Superior temporal gyrus (tissue), 1 donor: ENCODE measurements around the gene DCAF6.

ENCODE experiments used
- DNase-seq: peaks from one replicate; pipeline ENCODE4 v3.0.0-alpha.2; 2016; ENCODE audit errors: extremely low spot score

Gene DCAF6

DNA sequence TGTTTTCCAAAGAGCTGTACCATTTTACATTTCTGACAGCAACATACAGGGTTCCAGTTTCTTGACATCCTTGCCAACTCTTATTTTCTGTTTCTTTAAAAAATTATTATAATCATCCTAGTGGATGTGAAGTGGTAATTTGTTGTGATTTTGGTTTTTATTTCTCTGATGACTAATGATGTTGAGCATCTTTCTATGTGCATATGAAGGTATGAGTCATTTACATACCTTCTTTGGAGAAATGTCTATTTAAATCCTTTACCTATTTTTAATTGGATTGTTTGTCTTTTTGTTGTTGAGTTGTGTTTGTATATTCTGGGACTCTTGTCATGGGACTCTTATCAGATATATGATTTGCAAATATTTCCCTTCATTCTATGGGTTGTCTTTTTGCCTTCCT lies 21.2 kb downstream of the DCAF6 start:
- no peak for DNase-seq

DNA sequence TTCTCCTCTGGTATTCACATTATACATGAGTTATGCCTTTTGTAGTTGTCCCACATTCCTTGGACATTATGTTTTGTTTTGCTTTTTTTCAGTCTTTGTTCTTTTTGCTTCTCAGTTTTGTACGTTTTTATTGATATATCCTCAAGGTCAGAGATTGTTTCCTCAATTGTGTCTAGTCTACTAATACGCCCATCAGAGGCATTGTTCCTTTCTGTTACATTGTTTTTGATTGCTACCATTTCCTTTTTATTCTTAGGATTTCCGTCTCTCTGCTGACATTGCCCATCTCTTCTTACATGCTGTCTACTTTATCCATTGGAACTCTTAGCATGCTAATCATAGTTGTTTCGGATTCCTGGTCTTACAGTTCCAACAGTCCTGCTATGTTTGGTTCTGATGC lies 28.2 kb downstream of the DCAF6 start:
- DNase-seq = no peak

DNA sequence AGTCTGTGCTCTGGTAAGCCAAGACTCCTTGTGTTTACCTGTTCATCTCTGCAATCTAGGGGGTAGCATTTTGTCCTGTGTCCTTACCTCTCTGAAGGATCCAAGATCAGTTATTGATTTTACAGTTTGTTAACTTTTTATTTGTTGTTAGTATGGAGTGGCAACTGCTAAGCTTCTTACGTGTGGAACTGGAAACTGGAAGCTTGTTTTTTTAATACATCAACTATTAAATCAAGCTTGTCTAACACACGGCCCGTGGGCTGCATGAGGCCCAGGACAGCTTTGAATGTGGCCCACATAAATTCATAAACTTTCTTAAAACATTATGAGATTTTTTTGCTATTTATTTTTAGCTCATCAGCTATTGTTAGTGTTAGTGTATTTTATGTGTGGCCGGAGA lies 29.6 kb downstream of the DCAF6 start:
- DNase-seq = no peak

DNA sequence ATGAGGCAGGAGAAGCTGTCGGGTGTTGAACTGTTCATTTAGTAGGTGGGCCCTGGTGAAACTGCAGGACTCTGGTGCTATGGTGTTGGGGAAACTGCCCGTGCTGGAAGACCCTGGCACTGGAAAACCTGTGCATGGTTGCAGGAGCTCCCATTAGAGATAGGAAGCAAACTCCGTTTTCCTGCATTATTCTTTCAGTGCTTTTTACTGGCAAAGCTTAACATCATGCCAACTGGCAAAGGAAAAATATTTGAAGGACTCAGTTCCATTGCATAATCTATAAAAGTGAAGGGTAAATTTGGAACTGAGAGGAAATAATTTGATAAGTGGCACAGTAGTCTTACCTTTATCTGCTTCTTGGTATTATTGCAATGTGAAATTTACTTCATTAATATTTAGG lies 32.1 kb downstream of the DCAF6 start:
- DNase-seq = no peak

DNA sequence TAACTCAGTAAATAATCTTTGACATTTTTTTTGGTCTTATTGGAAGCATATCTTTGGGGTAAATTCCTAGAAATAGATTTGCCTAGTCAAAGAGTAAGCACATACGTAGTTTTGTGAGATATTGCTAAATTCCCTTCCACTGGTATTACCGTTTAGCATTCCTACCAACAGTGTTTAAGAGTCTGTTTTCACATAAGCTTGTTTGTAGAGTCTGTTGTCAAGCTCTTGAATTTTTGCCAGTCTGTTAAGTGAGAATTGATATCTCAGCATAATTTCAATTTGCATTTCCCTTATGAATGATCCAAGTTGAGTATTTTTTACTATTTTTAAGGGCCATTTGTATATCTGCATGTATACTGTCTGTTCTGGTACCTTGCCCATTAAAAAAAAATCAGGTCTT lies 37.3 kb downstream of the DCAF6 start:
- no peak for DNase-seq

DNA sequence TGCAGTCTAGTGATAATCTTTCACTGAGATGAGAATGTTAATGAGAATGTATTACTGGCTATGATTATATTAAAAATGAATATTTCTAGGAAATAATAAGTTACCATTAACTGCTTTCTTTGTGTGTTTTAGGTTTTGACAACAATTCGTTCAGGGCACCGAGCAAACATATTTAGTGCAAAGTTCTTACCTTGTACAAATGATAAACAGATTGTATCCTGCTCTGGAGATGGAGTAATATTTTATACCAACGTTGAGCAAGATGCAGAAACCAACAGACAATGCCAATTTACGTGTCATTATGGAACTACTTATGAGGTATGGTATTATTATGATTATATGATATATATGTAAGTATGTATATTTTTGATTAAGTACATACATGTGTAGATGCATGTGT lies 38.2 kb downstream of the DCAF6 start:
- DNase-seq = no peak

DNA sequence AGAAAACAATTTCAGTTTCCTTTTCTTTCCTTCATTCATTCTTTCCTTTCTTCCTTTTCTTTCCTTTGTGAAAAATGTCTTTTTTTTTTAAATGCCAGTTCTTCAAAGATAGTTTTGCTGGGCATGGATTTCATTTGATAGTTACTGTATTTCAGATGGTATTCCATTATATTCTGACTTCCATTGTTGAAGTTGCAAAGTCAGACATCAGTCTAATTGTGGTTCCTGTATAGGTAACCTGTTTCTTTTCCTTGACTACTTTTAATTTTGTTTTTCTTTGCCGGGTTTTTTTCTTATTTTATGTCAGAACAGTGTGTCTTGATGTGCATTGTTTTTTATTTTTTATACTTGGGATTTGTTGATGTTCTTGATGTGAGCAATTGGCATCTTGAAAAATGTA lies 40.8 kb downstream of the DCAF6 start:
- DNase-seq = no peak

DNA sequence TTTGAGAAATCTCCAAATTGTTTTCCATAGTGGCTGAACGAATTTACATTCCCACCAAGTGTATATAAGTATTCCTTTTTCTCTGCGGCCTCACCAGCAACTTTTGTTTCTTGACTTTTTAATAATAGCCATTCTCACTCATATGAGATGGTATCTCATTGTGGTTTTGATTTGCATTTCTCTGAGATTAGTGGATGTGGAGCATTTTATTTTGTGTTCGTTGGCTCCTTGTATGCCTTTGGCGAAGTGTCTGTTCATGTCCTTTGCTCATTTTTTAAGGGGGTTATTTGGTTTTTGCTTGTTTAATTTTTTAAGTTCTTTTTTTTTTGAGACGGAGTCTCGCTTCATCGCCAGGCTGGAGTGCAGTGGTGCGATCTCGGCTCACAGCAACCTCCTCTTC lies 45.5 kb downstream of the DCAF6 start:
- no peak for DNase-seq

DNA sequence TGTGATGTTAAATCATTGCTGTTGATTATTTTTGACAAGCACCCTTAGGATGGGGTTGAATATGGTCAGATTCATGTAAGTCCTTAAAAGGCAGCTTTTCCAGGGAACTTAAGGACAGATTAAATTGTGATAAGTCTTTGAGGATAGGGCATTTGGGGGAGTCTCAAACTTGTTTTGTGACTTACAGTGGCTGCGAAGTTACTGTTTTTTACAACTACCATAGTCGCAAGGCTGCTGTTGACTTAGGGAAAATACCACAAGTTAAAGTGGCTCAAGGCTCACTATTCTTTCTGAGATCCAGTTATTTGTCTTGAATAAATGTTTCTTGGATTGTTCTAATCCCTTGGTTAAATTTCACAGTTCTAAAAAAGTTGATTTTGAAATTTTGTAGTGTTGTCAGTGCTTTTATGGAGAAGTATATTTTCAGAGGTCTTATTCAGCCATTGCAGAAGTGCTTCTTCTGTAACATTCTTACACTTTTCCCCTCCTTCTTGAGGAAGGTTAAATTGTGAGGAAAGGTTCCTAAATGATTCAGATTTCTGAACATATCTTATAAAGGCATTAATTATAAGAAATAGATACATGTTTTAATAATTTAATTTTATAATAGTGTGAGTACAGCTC lies 47.4 kb downstream of the DCAF6 start:
- no peak for DNase-seq

DNA sequence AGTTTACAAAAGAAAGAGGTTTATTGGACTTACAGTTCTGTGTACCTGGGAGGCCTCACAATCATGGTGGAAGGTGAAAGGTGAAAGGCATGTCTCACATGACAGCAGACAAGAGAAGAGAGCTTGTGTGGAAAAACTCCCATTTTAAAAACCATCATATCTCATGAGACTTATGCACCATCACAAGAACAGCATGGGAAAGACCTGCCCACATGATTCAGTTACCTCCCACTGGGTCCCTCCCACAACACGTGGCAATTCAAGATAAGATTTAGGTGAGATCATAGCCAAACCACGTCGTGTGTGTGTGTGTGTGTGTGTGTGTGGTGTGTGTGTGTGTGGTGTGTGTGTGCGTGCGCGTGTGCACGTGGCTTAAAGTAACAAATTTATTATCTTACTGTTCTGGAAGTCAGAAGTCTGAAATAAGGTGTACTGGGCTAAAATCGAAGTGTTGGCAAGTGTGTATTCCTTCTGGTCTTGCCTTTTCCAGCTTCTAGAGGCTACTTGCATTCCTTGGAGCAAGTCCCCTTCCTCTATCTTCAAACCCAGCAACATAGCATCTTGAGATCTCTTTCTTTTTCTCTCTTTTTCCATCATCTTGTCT lies 48.5 kb downstream of the DCAF6 start:
- DNase-seq = no peak

DNA sequence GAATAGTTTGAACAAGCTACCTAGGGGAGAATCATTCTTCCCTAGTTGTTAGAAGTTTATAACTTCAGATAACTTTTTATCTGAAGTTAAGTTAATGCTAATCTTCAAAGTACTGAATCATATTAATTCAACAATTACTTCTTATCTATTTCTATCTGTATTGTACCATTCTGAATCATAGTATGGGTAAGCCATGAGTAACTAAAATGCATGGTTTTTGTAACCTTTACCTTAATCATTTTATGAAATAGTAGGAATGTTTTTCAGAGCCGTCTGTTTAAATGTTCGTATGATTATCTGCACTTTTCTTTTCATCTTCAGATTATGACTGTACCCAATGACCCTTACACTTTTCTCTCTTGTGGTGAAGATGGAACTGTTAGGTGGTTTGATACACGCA lies 50.7 kb downstream of the DCAF6 start:
- no peak for DNase-seq

DNA sequence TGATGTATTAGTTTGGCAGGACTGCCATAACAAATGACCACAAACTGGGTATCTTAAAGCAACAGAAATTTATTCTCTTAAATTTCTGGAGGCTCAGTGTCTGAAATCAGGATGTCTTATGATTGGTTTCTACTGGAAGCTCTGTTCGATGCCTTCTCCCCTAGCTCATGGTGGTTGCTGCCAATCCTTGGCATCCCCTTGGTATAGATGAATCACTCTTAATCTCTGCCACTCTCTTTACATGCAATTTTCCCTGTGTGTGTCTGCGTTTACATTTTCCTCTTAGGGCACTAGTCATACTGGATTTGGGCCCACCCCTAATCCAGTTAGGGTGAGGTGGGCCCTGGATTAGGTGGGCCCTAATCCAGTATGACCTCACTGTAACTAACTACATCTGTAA lies 55.1 kb downstream of the DCAF6 start:
- no peak for DNase-seq

DNA sequence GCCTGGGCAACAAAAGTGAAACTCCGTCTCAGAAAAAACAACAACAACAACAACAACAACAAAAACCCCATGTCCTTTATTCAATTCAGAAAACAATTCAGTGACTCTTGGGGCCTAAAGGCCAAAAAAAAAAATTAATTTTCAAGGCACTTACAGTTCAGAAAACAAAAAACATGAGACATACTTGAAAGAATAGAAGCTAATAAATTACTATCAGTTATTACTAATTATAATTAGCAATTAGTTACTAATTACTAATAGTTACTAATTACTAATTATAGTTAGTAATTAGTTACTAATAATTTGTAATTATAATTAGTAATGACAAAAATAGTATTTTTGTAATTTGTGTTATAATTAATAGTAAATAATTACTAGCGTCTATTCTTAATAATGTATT lies 57.2 kb downstream of the DCAF6 start:
- no peak for DNase-seq

DNA sequence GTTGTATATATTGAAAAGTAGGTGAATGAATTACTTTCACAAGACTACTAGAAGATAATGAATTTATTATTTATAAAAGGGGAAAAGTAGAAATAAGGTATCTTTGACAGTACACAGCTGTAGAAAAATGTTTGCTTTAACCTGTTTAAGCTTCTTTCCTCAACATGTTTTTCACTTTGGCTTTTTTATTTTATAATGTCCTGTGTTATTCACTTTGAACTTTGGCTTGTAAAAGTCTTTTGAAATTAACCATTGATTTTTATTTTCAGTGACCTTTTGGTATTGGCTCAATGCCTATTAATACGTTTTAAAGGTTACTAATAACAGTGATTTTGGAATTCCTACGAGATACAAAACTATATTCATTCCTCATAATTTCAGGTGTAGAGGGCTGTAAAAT lies 58.1 kb downstream of the DCAF6 start:
- DNase-seq = no peak

DNA sequence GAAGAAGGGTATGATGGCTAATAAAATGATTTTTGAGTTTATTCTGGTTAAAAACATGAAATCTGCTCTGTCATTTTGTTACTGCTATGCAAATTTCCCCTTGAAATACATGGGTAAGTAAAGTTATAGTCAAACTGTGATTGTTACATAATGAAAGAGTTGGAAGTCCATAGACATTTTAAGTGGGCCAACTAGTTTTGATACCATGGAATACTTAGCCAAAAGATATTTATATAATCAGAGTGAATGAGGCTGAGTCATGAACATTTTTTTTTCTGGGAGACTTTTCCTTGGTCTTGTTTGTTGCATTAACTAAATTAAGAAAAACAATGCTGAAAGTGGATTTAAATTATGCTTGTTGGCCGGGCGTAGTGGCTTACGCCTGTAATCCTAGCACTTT lies 58.6 kb downstream of the DCAF6 start:
- peak; percentile 48 for DNase-seq

DNA sequence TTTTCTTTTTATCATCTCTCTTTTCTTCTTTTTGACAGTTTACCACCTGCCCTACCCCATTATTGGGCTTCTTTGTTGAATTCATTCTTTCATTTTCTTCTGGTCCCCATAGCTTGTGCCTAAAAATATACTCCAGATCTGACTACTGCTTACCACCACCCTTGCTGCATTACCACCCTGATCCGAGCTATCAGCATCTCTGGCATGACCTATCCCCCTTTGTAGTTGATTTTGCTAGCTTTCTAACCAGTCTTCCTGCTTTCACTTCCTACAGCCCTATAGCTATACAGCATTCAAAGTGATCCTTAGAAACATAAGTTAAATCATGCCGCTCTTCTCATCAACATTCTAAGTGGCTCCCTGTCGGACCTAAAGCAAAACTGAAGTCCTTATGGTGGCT lies 59.8 kb downstream of the DCAF6 start:
- no peak for DNase-seq

DNA sequence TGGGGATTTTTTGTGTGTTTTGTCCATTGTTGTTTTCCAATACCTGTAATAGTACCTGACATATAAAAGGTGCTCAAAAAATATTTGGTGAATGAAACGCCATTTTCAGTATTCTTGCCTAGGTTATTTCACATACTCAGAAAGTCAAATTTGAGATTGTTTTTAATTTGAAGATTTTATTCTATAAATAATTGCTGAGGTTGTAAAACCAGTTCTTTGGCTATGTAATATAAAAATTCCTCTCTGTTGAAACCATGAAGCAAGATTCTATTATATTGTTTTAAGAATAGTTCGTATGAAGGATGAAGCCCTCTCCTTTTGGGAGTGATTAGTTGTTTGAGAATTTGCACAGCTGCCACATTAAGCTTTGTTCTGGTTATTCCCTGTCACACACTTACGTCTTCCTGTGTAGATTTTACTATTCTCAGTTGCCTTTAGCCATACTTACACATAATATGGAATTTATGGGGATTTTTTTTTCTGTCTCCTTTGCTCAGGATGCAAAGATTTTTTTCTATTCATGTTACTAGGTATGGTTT lies 60.6 kb downstream of the DCAF6 start:
- no peak for DNase-seq

DNA sequence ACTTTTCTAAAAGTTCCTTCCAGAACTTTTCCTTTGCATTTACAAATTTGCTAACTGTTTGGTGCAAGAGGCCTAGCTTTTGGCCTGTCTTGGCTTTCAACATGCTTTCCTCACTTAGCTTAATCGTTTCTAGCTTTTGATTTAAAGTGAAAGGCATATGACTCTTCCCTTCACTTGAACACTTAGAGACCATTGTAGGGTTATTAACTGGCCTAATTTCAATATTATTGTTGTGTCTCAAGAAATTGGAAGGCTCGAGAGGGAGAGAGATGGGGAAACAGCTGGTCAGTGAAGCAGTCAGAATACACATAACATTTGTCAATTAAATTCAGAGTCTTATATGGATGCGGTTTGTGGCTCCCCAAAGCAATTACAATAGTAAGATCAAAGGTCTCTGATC lies 63.4 kb downstream of the DCAF6 start:
- no peak for DNase-seq

DNA sequence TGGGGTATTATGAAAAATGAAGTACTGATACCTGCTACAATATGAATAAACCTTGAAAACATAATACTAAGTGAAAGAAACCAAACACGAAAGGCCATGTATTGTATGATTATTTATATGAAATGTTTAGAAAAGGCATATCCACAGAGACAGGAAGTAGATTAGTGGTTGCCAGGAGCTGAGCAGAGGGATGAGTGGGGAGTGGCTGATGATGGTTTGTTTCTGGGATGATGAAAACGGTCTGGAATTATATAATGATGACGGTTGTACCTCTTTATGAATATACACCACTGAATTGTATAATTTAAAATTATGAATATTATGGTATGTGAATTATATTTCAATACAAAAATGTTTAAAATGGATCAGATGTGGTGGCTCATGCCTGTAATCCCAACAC lies 64.2 kb downstream of the DCAF6 start:
- DNase-seq = no peak

DNA sequence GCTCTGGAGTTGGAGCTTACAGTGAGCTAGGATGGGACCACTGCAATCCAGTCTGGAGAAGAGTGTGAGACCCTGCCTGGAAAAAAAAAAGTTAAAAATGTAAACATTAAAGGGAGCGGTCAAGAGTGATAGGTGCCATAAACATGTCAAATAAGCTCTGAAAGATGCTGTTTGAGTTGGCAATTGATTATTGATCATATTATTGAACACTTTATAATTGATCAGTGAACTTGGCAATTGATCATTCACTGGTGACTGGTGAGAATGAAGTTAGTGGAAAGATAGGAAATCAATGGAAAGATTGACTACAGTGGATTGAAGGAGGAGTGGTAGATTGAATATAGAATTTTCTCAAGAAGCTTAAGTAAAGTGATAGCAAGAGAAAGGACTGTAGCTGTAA lies 64.7 kb downstream of the DCAF6 start:
- no peak for DNase-seq

DNA sequence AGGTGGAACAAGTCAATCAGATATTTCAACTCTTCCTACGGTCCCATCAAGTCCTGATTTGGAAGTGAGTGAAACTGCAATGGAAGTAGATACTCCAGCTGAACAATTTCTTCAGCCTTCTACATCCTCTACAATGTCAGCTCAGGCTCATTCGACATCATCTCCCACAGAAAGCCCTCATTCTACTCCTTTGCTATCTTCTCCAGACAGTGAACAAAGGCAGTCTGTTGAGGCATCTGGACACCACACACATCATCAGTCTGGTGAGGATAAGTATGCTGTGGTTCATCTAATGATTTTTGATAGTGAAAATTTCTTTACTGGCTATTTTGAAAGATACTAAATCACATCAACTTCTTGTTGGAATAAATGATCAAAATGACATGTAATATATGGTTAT lies 68.0 kb downstream of the DCAF6 start:
- peak; percentile 72 for DNase-seq

DNA sequence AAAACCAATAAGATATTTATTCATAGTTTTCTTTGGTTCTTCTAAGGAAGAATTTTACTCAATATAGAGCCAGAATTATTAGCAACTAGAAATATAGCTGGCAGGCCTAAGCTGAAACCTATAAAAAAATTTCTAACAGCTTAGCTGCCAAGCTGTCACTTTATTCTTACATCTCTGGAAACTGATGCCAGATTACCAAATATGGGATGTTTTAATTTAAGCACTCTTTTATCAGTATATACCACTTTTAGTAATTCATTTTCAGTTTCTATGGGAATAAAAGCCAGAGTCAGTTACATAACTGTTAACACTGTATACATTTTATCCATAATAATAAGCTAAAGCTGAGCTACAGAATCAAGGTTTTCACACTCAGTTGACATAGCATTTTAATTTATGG lies 69.0 kb downstream of the DCAF6 start:
- DNase-seq = peak; percentile 77

DNA sequence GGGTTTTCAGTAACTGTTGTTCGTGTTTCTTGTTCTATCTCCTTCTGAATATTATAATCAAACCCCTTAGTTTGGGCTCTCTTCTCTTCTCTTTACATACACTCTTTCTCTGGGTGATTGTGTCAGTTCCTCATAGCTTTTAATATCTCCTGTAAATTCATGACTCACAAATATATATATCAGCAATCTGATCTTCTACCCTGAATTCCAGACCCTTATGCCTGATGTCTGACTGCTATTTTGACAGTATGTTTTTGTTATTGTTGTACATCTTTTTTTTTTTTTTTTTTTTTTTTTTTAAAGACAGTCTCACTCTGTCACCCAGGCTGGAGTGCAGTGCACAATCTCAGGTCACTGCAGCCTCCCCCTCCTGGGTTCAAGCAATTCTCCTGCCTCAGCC lies 71.2 kb downstream of the DCAF6 start:
- DNase-seq = no peak

DNA sequence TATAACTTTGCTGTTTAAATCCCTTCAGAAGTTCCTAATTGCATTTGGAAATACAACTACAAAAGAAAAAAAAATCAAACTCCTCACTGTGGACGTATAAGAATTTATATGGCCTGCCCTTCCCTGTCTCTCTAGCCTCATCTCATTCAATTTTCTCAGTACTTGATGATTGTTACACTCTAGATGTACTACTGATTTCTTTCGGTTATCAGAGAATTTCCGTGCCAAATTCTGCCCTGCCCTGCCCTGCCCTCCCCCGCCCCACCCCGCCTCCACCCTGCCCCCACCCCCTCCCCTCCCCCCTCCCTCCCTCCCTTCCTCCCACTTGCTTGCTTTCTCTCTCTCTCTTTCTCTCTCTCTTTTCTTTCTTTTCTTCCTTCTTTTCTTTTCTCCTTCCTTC lies 72.1 kb downstream of the DCAF6 start:
- no peak for DNase-seq
